ENCODE data around the gene SLC3A2.

GRCh38 chr11:62856333-62856895 lies 24.3 kb upstream of the SLC3A2 start:
- TF ChIP-seq POLR2A (IDR thresholded peaks at IDR 0.05), result no peak
- TF ChIP-seq, protein P1, sequence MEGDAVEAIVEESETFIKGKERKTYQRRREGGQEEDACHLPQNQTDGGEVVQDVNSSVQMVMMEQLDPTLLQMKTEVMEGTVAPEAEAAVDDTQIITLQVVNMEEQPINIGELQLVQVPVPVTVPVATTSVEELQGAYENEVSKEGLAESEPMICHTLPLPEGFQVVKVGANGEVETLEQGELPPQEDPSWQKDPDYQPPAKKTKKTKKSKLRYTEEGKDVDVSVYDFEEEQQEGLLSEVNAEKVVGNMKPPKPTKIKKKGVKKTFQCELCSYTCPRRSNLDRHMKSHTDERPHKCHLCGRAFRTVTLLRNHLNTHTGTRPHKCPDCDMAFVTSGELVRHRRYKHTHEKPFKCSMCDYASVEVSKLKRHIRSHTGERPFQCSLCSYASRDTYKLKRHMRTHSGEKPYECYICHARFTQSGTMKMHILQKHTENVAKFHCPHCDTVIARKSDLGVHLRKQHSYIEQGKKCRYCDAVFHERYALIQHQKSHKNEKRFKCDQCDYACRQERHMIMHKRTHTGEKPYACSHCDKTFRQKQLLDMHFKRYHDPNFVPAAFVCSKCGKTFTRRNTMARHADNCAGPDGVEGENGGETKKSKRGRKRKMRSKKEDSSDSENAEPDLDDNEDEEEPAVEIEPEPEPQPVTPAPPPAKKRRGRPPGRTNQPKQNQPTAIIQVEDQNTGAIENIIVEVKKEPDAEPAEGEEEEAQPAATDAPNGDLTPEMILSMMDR (IDR thresholded peaks at IDR 0.05), result no peak
